NCI-H526 (cell line): ENCODE measurements around the gene COA4.
A peak's percentile ranks its signal among the peaks of the same experiment; 100 is the strongest.

ENCODE experiments used
- DNase-seq, 2 experiments: peaks; one replicate each; lab custom pipeline; 2025; lab: John Stamatoyannopoulos, UW

Gene COA4

GRCh38 chr11:73876424-73877310 lies at the start of gene COA4, which contains the start of gene PAAF1:
Gene COA4, minus strand, starts transcription at chr11:73876846. Its CDS starts 3,468 bp downstream, at chr11:73873378.
Gene PAAF1, plus strand, starts transcription at chr11:73876999. Its CDS starts 23 bp downstream, at chr11:73877022.
- peak; percentile 99 to 100 for DNase-seq

- DNase-seq = no peak
Observed at GRCh38 chr11:73921180-73921579, 44.5 kb upstream of the COA4 start.

GRCh38 chr11:73916435-73916834 lies 39.8 kb upstream of the COA4 start:
- no peak for DNase-seq

GRCh38 chr11:73914284-73914683 lies 37.6 kb upstream of the COA4 start:
- no peak for DNase-seq

GRCh38 chr11:73913472-73913871 lies 36.8 kb upstream of the COA4 start:
- DNase-seq = no peak

GRCh38 chr11:73912026-73912425 lies 35.4 kb upstream of the COA4 start:
- DNase-seq = no peak

GRCh38 chr11:73907191-73907590 lies 30.5 kb upstream of the COA4 start:
- no peak for DNase-seq

GRCh38 chr11:73902303-73902702 lies 25.7 kb upstream of the COA4 start:
- DNase-seq = no peak

GRCh38 chr11:73894725-73895335 lies 18.2 kb upstream of the COA4 start:
- no peak for DNase-seq

GRCh38 chr11:73893041-73893440 lies 16.4 kb upstream of the COA4 start:
- DNase-seq = no peak

GRCh38 chr11:73889536-73889935 lies 12.9 kb upstream of the COA4 start:
- no peak for DNase-seq

GRCh38 chr11:73889019-73889418 lies 12.4 kb upstream of the COA4 start:
- DNase-seq = no peak

- no peak for DNase-seq
Observed at GRCh38 chr11:73888244-73888643, 11.6 kb upstream of the COA4 start.

GRCh38 chr11:73883856-73884255 lies 7.2 kb upstream of the COA4 start:
- no peak for DNase-seq

GRCh38 chr11:73880449-73880848 lies 3.8 kb upstream of the COA4 start:
- peak in 1 of 2 experiments; percentile 10 for DNase-seq

- no peak for DNase-seq
Observed at GRCh38 chr11:73878771-73879170, 2.1 kb upstream of the COA4 start.

- peak in 1 of 2 experiments; percentile 35 for DNase-seq
Observed at GRCh38 chr11:73875840-73876239, 806 bp downstream of the COA4 start.

- peak in 1 of 2 experiments; percentile 9 for DNase-seq
Observed at GRCh38 chr11:73875380-73875779, 1.3 kb downstream of the COA4 start.

- DNase-seq = no peak
Observed at GRCh38 chr11:73872749-73873357, 3.8 kb downstream of the COA4 start.

GRCh38 chr11:73870261-73870660 lies 6.4 kb downstream of the COA4 start:
- DNase-seq = no peak

GRCh38 chr11:73869332-73869949 lies 7.2 kb downstream of the COA4 start:
- DNase-seq = no peak

- no peak for DNase-seq
Observed at GRCh38 chr11:73866586-73866996, 10.1 kb downstream of the COA4 start.
